NCI-H524 treated with DMSO at 0.1 percent for 48 hours (cell line): ENCODE measurements around the gene RANBP1.

Experiments
- DNase-seq: peaks from one replicate; lab custom pipeline; 2025; lab: John Stamatoyannopoulos, UW

RANBP1 gene

DNA sequence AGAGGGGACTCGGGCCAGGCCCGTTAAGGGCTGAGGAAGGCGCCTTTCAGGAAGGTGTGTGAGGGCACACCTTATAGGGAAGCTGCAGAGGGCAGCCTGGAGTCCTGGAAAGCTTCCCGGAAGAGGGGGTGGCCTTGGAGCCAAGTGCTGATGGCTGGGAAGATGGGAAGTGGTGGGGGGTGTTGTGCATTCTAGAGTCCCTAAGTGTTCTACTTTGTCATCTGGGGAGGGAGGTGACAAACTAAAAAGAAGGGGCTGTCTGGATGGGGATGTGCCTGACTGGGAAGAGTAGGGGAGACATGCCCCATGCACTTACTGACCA, 22.5 kb downstream of the RANBP1 start:
- DNase-seq, result no peak

DNA sequence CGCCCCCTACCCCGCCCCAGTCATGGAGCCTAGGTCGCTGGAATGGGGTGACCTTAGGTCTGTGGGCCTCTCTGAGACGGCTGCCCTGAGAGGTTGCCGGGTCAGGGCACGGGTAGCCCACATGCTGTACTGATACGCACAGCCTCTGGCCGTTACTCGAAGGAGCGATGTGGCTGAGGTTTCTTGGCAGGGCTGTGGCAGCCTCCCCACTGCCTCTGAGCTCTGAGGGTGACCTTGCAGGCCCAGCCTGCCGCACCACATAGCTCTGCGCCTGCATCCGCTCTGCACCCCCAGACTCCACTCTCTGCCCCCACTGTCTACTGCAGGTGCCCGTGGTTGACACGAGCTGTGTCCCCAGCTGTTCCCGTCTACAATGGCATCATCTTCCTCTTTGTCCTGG, 23.0 kb downstream of the RANBP1 start:
- DNase-seq, result no peak

DNA sequence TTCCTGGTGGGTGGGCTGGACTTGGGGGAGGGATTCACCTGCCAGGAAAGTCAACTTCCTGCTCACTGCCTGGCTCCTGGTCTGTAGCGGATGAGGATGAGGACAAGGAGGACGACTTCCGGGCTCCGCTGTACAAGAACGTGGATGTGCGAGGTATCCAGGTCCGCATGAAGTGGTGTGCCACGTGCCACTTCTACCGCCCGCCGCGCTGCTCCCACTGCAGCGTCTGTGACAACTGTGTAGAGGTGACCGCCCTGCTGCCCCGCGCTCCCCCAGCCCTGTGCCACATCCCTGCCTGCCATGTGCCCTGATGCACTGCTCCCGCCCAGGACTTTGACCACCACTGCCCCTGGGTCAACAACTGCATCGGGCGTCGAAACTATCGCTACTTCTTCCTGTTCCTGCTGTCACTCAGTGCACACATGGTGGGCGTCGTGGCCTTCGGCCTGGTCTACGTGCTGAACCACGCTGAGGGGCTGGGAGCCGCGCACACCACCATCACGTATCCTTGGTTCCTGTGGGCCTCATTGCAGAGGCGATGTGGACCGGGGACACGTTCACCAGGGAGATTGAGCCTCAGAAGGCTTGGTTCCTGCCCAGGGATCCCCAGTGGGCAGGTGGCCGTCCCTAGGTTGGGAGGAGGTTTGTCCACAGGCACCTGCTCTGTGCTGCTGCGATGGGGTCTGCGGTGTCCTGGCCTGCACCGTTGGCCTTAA, 23.6 kb downstream of the RANBP1 start:
- DNase-seq, result no peak

DNA sequence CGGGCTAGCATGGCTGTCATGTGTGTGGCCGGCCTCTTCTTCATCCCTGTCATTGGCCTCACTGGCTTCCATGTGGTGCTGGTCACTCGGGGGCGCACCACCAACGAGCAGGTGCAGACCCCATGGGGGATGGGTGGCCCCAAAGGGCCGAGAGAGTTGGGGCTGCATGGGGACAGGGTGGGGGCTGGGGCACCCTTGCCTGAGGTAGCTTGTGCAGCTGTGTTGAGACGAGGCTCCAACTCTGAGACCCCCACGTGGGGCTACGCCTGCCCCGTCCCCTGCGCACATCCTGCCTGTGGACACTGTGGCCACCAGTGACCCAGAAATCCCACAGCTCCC, 24.2 kb downstream of the RANBP1 start:
- DNase-seq, result no peak

DNA sequence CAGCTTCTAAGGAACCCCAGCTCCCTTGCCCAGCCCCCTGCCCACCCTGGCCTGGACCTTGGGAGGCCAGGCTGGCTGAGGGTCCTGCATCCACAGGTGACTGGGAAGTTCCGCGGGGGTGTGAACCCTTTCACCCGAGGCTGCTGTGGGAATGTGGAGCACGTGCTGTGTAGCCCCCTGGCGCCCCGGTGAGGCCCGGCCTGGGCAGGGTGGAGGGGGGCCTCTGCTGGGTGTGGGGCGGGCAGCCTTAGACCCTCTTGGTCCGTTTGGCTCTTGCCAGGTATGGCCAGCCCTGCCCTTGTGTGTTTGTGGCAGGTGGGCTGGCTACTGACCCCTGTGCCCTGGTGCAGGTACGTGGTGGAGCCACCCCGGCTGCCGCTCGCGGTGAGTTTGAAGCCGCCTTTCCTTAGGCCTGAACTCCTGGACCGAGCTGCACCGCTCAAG, 24.6 kb downstream of the RANBP1 start:
- DNase-seq, result no peak

DNA sequence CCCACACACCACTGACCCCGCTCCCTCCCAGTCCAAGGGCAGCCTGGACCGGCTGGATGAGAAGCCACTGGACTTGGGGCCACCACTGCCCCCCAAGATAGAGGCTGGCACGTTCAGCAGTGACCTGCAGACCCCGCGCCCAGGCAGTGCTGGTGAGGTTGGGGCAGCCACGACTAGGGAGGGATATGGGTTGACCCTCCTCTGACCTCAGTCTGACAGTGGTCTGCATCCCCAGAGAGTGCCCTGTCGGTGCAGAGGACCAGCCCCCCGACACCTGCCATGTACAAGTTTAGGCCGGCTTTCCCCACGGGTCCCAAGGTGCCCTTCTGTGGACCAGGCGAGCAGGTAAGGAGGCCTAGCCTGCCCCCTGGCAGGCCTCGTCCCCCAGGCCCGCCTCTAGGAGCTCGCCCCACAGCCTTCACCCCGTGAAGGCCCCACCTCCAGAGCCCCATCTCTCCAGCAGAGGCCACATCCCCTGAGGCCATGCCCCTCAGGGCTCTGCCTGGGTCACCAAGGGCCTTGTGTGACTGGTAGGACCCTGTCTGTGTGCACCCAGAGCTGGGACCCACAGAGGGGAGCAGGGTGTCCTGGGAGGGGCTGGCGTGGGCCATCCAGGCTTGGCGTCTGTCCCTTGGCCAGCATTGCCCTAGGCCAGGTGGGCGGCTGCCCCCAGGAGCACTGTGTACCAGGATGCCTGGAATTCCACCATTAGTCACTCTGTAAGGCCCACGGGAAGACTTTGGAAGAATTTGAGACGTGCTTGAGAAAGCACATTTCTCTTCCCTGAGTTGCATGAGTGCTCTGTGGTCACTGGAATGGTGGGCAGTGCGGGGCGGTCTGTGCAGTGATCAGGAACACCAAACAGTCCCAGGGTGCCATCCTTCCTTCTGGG, 25.5 kb downstream of the RANBP1 start:
- DNase-seq, result no peak

DNA sequence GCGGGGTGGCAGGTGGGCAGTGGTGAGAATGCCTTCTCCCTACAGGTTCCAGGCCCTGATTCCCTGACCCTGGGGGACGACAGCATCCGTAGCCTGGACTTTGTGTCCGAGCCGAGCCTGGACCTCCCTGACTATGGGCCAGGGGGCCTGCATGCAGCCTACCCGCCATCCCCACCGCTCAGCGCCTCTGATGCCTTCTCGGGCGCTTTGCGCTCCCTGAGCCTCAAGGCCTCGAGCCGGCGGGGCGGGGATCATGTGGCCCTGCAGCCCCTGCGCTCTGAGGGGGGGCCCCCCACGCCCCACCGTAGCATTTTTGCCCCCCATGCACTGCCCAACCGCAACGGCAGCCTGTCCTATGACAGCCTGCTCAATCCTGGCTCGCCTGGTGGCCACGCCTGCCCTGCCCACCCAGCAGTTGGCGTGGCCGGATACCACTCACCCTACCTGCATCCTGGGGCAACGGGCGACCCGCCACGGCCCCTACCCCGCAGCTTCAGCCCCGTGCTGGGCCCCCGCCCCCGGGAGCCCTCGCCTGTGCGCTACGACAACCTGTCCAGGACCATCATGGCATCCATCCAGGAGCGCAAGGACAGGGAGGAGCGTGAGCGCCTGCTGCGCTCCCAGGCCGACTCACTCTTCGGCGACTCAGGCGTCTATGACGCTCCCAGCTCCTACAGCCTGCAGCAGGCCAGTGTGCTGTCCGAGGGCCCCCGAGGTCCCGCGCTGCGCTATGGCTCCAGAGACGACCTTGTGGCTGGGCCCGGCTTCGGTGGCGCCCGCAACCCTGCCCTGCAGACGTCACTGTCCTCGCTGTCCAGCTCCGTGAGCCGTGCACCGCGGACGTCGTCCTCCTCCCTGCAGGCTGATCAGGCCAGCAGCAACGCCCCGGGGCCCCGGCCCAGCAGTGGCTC, 27.1 kb downstream of the RANBP1 start:
- DNase-seq, result no peak

DNA sequence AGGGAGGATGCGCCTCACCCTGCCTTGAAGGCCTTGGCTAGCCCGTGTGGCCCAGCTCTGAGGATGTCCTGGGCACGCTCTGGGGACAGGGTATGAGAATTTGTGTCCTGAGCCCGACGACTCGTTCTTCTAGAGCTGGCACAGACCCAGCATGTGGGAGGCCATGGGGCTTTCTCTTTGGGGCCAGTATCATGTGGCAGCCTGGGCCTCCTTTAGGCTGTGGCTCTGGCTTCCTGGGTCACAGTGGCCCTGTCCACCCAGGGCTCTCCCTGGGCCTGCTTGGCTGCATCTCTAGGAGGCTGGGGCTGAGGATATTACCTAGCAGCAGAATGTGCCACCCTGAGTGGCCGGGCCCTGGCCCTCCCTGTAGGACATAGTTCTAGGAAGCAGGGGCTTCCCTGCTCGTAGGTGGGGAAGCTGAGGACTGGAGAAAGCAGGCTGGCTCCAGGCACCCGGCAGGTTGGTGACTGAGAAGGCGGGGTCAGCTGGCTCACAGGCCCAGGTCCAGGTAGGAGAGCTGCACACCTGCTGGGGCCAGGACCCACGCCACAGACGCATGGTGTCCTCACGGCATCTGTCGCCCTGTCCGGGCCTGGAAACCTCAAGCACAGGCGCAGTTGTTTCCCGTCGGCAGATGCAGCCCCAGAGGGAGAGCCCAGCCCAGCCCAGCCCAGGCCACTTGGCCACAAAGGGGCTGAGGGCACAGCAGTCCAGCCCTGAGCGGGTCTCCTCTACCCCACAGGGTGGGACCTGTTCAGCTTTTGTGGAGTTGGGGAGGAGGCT, 28.2 kb downstream of the RANBP1 start:
- DNase-seq, result no peak

DNA sequence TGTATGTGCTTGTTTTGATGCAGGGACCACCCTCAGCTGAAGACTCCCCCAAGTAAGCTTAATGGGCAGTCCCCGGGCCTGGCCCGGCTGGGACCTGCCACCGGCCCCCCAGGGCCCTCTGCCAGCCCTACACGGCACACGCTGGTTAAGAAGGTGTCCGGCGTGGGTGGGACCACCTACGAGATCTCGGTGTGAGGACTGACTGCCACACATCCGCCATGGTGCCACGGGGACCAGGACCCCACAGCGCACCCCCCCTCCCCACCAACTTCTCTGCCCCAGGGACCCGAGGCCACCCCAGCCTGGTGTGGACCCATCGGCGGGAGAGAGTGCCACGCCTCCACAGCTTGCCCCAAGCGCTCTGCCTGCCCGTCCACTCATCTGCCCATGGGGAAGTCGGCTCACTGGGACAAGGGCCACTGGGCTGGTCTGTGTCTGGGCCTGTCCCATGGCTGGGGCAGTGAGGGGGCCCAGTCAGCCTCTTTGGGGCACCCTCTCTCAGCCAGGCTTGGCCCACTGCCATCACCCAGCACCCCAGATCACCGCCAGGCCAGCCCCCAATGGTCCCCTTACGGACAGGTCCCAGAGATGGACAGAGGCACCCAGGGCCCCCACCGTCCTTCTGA, 29.4 kb downstream of the RANBP1 start:
- no peak for DNase-seq

DNA sequence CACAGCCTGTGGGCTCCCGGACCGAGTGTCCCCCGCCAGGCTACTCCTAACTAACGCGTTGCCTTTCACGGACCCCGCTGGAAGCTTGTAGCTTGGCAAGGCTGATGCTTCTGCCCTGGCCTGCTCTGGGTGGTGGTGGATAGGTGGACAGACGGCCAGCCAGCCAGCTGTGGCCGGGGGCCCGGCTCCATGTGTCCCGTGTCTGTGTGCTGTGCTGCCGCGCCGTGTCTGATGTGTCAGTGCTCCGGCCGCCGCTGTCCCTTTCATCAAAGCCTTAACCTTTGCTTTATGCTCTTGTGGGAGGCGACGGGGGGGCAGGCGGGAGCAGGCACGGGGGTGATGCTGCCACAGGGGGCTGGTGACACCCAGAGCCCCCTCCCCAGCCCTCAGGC, 29.9 kb downstream of the RANBP1 start:
- no peak for DNase-seq

DNA sequence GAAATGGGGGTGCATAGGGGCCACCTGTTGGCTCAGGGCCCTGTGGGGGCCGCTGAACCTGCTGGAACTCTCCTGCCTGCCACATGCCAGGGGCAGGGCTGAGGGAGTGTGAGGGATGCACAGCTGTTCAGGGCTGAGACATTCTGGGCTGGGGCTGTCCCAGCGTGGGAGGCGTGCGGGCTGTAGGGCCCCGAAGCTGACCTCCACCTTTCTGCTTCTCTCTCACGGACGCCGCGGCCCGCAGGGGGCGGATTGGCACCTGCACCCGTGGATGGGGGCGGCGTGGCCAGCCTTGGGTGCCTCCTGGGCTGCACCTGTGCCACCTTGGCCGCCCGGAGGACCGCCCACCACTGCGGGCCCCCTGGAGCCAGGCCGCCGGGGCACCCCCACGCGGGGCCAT, 30.9 kb downstream of the RANBP1 start:
- no peak for DNase-seq

DNA sequence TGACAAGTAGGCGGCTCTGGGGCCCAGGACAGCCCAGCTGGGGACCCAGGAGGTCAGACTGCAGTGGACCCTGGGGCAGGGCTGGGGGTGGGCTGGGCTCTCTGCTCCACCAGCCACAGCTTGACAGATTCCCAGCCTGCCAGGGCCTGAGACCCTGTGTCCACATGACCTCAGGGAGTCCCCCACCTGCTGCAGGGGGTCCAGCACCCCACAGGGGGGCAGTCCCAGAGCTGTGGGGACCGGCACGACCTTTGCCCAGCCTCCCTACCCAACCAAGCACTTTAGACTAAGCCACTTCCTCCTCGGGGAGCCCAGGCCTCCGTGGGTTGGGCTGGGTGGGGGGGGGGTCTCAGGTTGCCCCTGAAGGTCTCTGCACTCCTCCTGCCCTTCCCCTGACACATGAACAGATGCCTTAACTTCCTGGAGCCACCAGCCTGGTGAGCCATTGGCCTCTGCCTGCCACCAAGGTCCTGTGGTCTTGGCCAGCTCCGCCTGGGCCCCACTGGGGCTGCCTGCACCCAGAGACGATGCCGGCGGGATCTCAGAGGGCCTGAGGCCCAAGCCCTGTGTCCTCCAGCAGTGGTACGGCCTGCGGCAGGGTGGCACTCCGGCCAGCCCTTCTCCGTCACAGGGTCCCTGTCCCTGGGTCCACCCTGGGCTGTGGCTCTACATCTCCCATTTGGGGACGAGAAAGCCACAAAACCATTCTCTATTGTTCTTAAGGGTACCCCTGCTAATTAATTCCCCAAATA, 31.5 kb downstream of the RANBP1 start:
- no peak for DNase-seq

DNA sequence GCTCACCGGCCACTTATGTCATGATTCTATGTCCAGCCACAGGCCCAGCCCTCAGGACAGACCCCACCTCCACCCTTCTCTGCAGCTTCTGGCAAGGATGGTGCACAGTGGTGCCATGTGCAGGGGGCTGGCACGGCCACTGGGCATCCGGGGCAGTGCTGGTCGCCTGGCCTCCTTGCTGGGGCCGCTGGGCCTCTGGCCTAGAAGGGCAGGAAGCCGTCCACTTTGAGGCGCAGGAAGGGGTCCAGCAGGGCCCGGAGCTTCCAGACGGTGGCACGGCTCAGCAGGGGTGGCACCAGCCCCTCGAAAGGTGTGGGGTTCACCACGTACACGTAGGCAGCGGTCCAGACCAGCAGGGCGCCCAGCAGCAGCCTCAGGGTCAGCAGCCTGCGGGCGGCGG, 32.5 kb downstream of the RANBP1 start:
- DNase-seq, result no peak

DNA sequence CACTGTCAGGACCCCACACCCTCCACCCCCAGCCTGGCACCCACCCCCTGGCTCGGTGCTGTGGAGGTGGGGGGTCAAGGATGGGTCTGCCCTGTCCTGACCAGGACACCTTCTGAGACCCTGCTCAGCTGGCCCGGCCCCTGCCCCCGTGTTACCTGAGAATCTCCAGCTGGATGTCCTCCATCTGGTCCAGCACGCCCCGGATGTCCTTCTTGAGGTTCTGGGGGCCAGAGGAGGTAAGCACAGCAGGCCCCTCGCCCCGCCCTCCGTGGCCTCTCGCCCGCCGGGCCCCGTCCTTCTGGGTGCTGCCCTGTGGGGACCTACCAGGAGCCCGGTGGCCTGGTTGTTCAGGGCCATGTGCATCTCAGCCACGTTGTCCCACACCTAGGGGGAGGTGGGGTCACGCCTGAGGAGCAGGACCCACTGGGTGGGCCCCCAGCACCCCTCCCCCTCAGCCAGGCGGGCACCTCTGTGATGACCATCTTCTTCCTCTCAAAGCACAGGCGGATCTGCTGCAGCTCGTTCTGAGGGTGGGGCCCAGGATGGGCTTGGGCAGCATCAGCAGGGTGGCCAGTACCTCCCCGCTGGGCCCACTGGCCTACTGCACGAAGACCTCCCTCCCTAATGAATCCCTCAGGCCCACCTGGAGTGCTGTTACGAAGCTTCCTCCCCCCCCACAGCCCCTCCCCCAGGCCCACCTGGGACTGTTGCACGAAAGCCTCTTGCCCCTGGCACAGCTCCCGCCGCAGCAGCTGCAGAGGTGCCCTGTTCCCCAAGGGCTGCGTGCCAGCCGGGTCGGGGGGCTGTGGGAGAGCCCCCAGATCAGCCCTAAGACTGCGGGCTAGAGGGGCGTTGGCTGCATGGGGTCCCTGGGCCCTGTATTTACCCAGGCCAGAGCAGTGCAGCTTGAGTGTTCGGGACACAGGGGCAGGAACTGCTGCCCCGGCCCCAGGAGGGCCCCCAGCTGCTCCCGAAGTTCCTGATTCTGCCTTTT, 33.6 kb downstream of the RANBP1 start:
- no peak for DNase-seq

DNA sequence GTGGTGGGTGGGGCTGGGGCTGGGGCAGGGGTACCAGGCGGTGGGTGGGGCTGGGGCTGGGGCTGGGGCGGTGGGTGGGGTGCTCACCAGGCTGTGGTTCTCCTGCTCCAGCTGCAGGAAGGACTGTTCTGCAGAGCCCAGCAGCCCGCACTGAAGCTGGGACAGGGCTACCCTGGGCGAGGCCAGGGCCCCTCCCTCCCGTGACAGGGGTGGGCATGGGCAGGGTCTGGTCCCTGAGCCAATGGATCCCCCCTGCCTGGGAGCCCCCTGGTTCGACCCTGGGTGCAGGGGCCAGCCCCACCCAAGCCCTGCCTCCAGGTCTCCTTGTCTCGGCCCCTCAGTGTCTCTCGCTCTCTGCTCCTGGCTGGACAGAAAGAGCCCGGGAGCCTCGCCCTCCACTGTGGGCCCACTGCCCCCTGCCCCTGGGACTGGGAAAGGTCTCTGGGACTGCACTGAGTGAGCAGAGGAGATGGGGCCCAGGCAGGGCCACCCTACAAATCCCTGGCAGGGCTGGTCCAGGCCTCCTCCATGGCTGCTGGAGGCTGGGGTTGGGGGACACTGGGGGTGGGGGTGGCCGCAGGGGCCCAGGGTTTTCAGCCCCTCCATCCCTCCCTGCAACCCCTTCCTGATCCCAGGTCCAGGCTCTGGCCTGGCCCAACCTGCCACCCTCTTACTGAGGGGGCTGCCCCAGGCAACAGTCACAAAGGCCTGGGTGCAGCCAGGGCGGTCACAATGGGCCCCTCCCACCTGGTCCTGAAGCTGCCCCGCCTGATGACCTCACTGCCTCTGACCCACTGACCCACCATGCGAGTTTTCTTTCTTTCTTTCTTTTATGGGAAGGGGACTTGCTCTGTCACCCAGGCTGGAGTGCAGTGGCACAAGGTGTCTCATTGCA, 34.7 kb downstream of the RANBP1 start, which contains the start of gene CCDC188:
CCDC188 (minus strand) TSS at position 675 of the 895 bp plus-strand sequence; CDS start at position 606, 69 bp downstream.
- no peak for DNase-seq

DNA sequence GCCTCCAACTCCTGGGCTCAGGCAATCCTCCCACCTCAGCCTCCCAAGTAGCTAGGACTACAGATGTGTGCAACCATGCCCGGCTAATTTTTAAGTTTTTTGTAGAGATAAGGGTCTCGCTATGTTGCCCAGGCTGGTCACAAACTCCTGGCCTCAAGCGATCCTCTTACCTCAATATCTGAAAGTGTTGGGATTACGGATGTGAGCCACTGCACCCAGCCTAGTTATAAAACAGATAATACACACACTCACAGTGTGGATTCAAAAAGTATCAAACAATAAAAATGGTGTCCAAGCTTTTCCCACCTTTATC, 35.3 kb downstream of the RANBP1 start:
- DNase-seq, result no peak

DNA sequence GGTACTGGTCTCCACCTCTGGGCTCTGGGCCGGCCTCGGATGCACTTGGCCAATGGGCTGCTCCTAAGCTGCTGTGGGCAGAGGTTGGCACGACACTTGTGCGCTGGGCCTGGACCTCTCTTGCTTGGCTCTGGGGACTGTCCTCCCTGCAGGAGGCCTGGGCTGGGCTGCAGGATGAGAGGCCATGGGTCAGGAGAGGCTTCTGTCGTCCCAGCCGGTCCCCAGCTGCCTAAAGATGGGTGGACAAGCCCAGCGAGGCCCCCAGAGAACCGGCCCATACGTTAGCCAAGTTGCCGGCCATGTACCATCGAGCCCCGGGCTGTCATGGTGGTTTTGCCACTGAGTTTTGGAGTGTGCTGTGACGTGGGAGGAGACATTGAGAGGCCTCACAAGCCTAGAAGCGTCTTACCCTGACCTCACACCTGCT, 36.6 kb downstream of the RANBP1 start:
- no peak for DNase-seq

DNA sequence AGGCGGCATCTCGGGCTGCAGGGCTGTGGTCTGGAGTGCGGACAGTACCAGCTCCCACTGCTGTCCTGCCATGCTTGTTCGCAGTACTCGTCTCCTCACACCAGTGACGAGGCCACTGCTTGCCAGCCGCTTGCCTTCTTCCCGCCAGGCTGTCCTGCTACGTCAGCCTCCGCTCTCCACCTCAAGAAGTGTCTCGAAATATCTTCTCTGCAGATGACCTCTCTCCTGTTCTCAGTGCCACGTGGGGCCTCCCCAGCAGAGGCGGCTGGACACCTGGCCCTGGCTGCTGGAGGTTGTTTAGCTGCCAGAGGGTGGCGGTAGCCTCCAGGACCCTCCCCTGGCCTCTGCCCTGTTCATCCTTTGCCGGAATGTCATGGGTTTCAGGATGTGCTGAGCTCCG, 38.0 kb downstream of the RANBP1 start:
- DNase-seq, result no peak
